ENCODE results near the gene OPCML.
A peak's percentile ranks its signal among the peaks of the same experiment; 100 is the strongest.

Gene OPCML

GRCh38 chr11:132746305-132746704 lies 786.0 kb downstream of the OPCML start:
- no peak overlapping the region for H3K4me3 ChIP-seq (ENCODE audit: low read length)
- DNase-seq (ENCODE audit: low read depth), result no peak
- TF ChIP-seq CTCF (conservative IDR thresholded peaks at IDR 0.05; ENCODE audit: low read length), result no peak

- no peak overlapping the region for H3K4me3 ChIP-seq (ENCODE audit: low read length)
- no peak for TF ChIP-seq CTCF (conservative IDR thresholded peaks at IDR 0.05; ENCODE audit: low read length)
- DNase-seq (ENCODE audit: low read depth), result no peak
These were observed 787.0 kb downstream of the OPCML start for GRCh38 chr11:132745306-132745705.

- DNase-seq (ENCODE audit: low read depth), result peak; percentile 83
- no peak overlapping the region; the same call in 1 of the 2 replicates for H3K4me3 ChIP-seq (ENCODE audit: low read length)
- no peak for TF ChIP-seq CTCF (conservative IDR thresholded peaks at IDR 0.05; ENCODE audit: low read length)
These were observed 787.5 kb downstream of the OPCML start for GRCh38 chr11:132744771-132745170.

GRCh38 chr11:132743601-132744000 lies 788.7 kb downstream of the OPCML start:
- TF ChIP-seq CTCF (conservative IDR thresholded peaks at IDR 0.05; ENCODE audit: low read length), result no peak

GRCh38 chr11:132742929-132743328 lies 789.4 kb downstream of the OPCML start:
- no peak overlapping the region for H3K4me3 ChIP-seq (ENCODE audit: low read length)
- TF ChIP-seq CTCF (conservative IDR thresholded peaks at IDR 0.05; ENCODE audit: low read length), result no peak
- DNase-seq (ENCODE audit: low read depth), result no peak

More at GRCh38 chr11:132743601-132744000, 788.7 kb downstream of the OPCML start:
- H3K4me3 ChIP-seq (ENCODE audit: low read length), result no peak overlapping the region
- no peak for DNase-seq (ENCODE audit: low read depth)

- DNase-seq (ENCODE audit: low read depth), result peak; percentile 99
- no peak overlapping the region for H3K4me3 ChIP-seq (ENCODE audit: low read length)
- TF ChIP-seq CTCF (conservative IDR thresholded peaks at IDR 0.05; ENCODE audit: low read length), result no peak
These were observed 798.1 kb downstream of the OPCML start for GRCh38 chr11:132734217-132734616.

GRCh38 chr11:132728026-132728425 lies 804.3 kb downstream of the OPCML start:
- no peak for DNase-seq (ENCODE audit: low read depth)
- TF ChIP-seq CTCF (conservative IDR thresholded peaks at IDR 0.05; ENCODE audit: low read length), result no peak

More at GRCh38 chr11:132728026-132728425, 804.3 kb downstream of the OPCML start:
- H3K4me3 ChIP-seq (ENCODE audit: low read length), result no peak overlapping the region

All from AG10803 (cell line).